GM12878 (cell line): ENCODE measurements around the gene GPBAR1. TPM values are rescaled to one million over a fixed set of nuclear protein-coding genes. Genes with fewer than 3 reads are reported as not detected.

Experiments used
- ATAC-seq: fragments of 200-7000 bp; cut with Tn5 transposase; 3 replicates; pipeline ENCODE4 v1.9.1; 2020; ENCODE audit warnings: mild to moderate bottlenecking, moderate library complexity
- BruUV-seq: library from RNA; stranded (reverse); fragments of 400-500 nt; replicated peaks from 2 replicates; lab custom pipeline; 2021; lab: Mats Ljungman, UMichigan
- CTCF ChIA-PET: fragments of 300-600 bp; sonication (Branson Sonifier 250); formaldehyde crosslinking; extraction: SDS; loops from one replicate; lab custom pipeline; 2021; ENCODE audit warnings: inconsistent platforms; lab: Yijun Ruan, JAX
- POLR2A ChIA-PET: fragments of 350-600 bp; formaldehyde crosslinking; extraction: SDS; loops from one replicate; lab custom pipeline; 2021; ENCODE audit warnings: inconsistent platforms; lab: Charles Lee
- RAD21 ChIA-PET: fragments of 300-600 bp; sonication (Branson Sonifier 250); formaldehyde crosslinking; loops from one replicate; lab custom pipeline; 2023; ENCODE audit warnings: antibody characterized with exemption; ENCODE audit not compliant: unreplicated experiment; lab: Charles Lee
- SMC1A ChIA-PET: fragments of 300-600 bp; sonication (Branson Sonifier 250); formaldehyde crosslinking; loops from one replicate; lab custom pipeline; 2023; ENCODE audit not compliant: unreplicated experiment, uncharacterized antibody; lab: Charles Lee
- DNase-seq: peaks from one replicate; pipeline ENCODE4 v3.0.0-alpha.2; 2011; ENCODE audit warnings: low read depth, low spot score
- FAIRE-seq: peaks from 3 replicates; lab custom pipeline; 2011; peaks lifted over from hg19 to GRCh38; lab: Jason Lieb, UNC
- H2AFZ ChIP-seq: 2 replicates; pipeline ENCODE4 v1.6.0; 2011; ENCODE audit warnings: low read depth, low read length, control low read depth; ENCODE audit not compliant: control insufficient read depth
- H3K27ac ChIP-seq: 2 replicates; pipeline ENCODE4 v1.5.1; 2011; ENCODE audit warnings: control low read depth; ENCODE audit not compliant: control insufficient read depth, insufficient read depth
- H3K27me3 ChIP-seq, 2 experiments: replicated peaks in 1 of 2; 2 replicates each; pipeline versions ENCODE4 v1.6.0 to v1.6.1; 2011; ENCODE audit warnings: low read length in 1 of 2; ENCODE audit not compliant: control insufficient read depth in 2 of 2, insufficient read depth in 2 of 2
- H3K36me3 ChIP-seq, 2 experiments: 2 replicates each; pipeline ENCODE4 v1.5.1; 2011; ENCODE audit warnings: low read length in 1 of 2; ENCODE audit not compliant: control insufficient read depth in 2 of 2, insufficient read depth in 2 of 2
- H3K4me1 ChIP-seq: 2 replicates; pipeline ENCODE4 v1.6.1; 2011; ENCODE audit warnings: mild to moderate bottlenecking, low read length, moderate library complexity, mixed read lengths; ENCODE audit not compliant: control insufficient read depth, insufficient read depth
- H3K4me2 ChIP-seq: 2 replicates; pipeline ENCODE4 v1.6.0; 2011; ENCODE audit warnings: control low read depth; ENCODE audit not compliant: control insufficient read depth, insufficient read depth
- H3K4me3 ChIP-seq: fragments of 200-600 bp; sonication (generic); 2 replicates; pipeline ENCODE4 v1.5.1; 2016
- H3K79me2 ChIP-seq: 2 replicates; pipeline ENCODE4 v1.6.0; 2011; ENCODE audit warnings: low read length; ENCODE audit not compliant: control insufficient read depth, insufficient read depth
- H3K9ac ChIP-seq: 2 replicates; pipeline ENCODE4 v1.8.0; 2011; ENCODE audit warnings: low read length, control low read depth, mixed read lengths; ENCODE audit not compliant: control insufficient read depth, insufficient read depth
- H3K9me3 ChIP-seq: replicated peaks from 3 replicates; pipeline ENCODE4 v1.5.1; 2011; ENCODE audit warnings: mild to moderate bottlenecking, low read length; ENCODE audit not compliant: control insufficient read depth, insufficient read depth
- H4K20me1 ChIP-seq: 2 replicates; pipeline ENCODE4 v1.6.0; 2011; ENCODE audit not compliant: control insufficient read depth, insufficient read depth
- CHD1 ChIP-seq: IDR thresholded peaks from 2 replicates; pipeline ENCODE4 v1.6.1; 2012; ENCODE audit warnings: low read depth, low read length, improper control_type of control experiment
- EZH2 ChIP-seq: IDR thresholded peaks from 2 replicates; pipeline ENCODE4 v1.6.1; 2012; ENCODE audit warnings: low read depth, mild to moderate bottlenecking, control low read depth, inconsistent platforms, low read length, borderline replicate concordance; ENCODE audit not compliant: control insufficient read depth
- HDAC6 ChIP-seq: fragments of 200-600 bp; sonication (generic); IDR thresholded peaks from one replicate; pipeline ENCODE4 v1.8.0; 2017; ENCODE audit warnings: antibody characterized with exemption; ENCODE audit not compliant: unreplicated experiment
- IKZF1 ChIP-seq: fragments of 450-650 bp; conservative IDR thresholded peaks from 2 replicates; pipeline ENCODE4 v1.6.1; 2017; ENCODE audit warnings: antibody characterized with exemption, mild to moderate bottlenecking
- IKZF2 ChIP-seq, 2 experiments: fragments of 450-650 bp; IDR thresholded peaks; 2 replicates each; pipeline ENCODE4 v1.6.1; 2017; ENCODE audit warnings: mild to moderate bottlenecking in 2 of 2, moderate library complexity in 2 of 2
- IRF3 ChIP-seq: fragments of 450-650 bp; IDR thresholded peaks from 2 replicates; pipeline ENCODE4 v1.6.1; 2014; ENCODE audit warnings: mild to moderate bottlenecking
- JUND ChIP-seq: IDR thresholded peaks from 2 replicates; pipeline ENCODE4 v1.6.1; 2012; ENCODE audit warnings: low read depth, mild to moderate bottlenecking, low read length, improper control_type of control experiment, moderate library complexity
- MEF2A ChIP-seq: IDR thresholded peaks from 2 replicates; pipeline ENCODE4 v1.6.1; 2011; ENCODE audit warnings: low read depth, mild to moderate bottlenecking, low read length, moderate library complexity; ENCODE audit not compliant: insufficient read depth
- NFXL1 ChIP-seq: fragments of 450-650 bp; IDR thresholded peaks from 2 replicates; pipeline ENCODE4 v1.6.1; 2017; ENCODE audit warnings: antibody characterized with exemption, mild to moderate bottlenecking, borderline replicate concordance
- NRF1 ChIP-seq: conservative IDR thresholded peaks from 2 replicates; pipeline ENCODE4 v1.6.1; 2011; ENCODE audit warnings: mild to moderate bottlenecking, low read depth, low read length, improper control_type of control experiment
- PAX5 ChIP-seq: IDR thresholded peaks from 2 replicates; pipeline ENCODE4 v1.6.1; 2011; ENCODE audit warnings: low read depth, low read length, borderline replicate concordance
- SPI1 ChIP-seq: IDR thresholded peaks from 2 replicates; pipeline ENCODE4 v1.6.1; 2011; ENCODE audit warnings: low read depth, mild to moderate bottlenecking, low read length, moderate library complexity, borderline replicate concordance; ENCODE audit not compliant: insufficient read depth
- SREBF1 ChIP-seq: IDR thresholded peaks from 2 replicates; pipeline ENCODE4 v1.6.1; 2012; ENCODE audit warnings: mild to moderate bottlenecking, low read length
- WRNIP1 ChIP-seq: IDR thresholded peaks from 2 replicates; pipeline ENCODE4 v1.6.1; 2011; ENCODE audit warnings: low read depth, low read length, improper control_type of control experiment, borderline replicate concordance
- ZNF687 ChIP-seq: fragments of 450-650 bp; IDR thresholded peaks from 2 replicates; pipeline ENCODE4 v1.6.1; 2017; ENCODE audit warnings: mild to moderate bottlenecking, moderate library complexity
- ZZZ3 ChIP-seq: IDR thresholded peaks from 2 replicates; pipeline ENCODE4 v1.6.1; 2011; ENCODE audit warnings: low read depth; ENCODE audit not compliant: control insufficient read depth, insufficient read length
- WGBS: methylation state at CpG from one replicate; pipeline ENCODE4 v1.1.6; 2016; ENCODE audit warnings: low lambda C conversion rate; ENCODE audit not compliant: insufficient replicate concordance, insufficient coverage; ENCODE audit errors: missing lambda C conversion rate; 5-methylcytosine and 5-hydroxymethylcytosine counted together
- in situ Hi-C: fragments of 300-500 bp; cut with MboI; formaldehyde crosslinking; loops from 9 replicates; pipeline ENCODE4 v1.14.3; 2018; ENCODE audit warnings: mixed read lengths
- intact Hi-C: fragments of 100-400 bp; cut with micrococcal nuclease; formaldehyde crosslinking; loops from one replicate; pipeline ENCODE4 v1.14.2; 2022; ENCODE audit not compliant: unreplicated experiment
- polyA plus RNA-seq, 11 experiments: library from polyadenylated mRNA; depleted of rRNA in 4 of 11; unstranded in 6 of 11; stranded (reverse) in 5 of 11; fragments of >200 nt; fragmentation: Nextera tagmentation in 4 of 11; fragmentation: Illumina TruSeq in 1 of 11; extraction: Ambion mirVana in 4 of 11; extraction: Trizol in 1 of 11; gene quantifications; 1 replicate in 1 of 11; 2 replicates in 10 of 11; pipeline versions ENCODE4 v1.2.1 to v1.2.3, GENCODE V29; 2011 to 2016; ENCODE audit warnings: inconsistent platforms in 2 of 11, missing spikeins in 2 of 11, low read depth in 1 of 11
- total RNA-seq, 4 experiments: library from RNA; depleted of rRNA in 3 of 4; stranded (reverse); fragments of >200 nt in 3 of 4; fragmentation: Illumina TruSeq in 1 of 4; extraction: Trizol in 1 of 4; gene quantifications; 2 replicates each; pipeline versions ENCODE4 v1.2.1 to v1.2.3, GENCODE V29; 2013 to 2021

The GPBAR1 gene
- total and polyA plus RNA-seq, 10 of the 15 experiments (the other 5 are each of a cell fraction or from before 2014, with no cell fraction given), result 0.03 to 0.36 (median 0.11) TPM; not detected in 3

GRCh38 chr2:218306184-218306920, 45.5 kb downstream of the GPBAR1 start:
- Histone ChIP-seq H3K36me3 (no peaks in the 10 kb centered on the region), H3K79me2 (no peaks in the 10 kb centered on the region), H4K20me1 (no peaks in the 10 kb centered on the region), H3K27me3 (no peaks in the 10 kb centered on the region), H3K27ac (no peak overlapping the region), H3K4me3 (no peak overlapping the region), H3K4me2 (no peak overlapping the region), H3K9me3 (no peaks in the 10 kb centered on the region), H3K4me1 (no peaks in the 10 kb centered on the region), H3K9ac (no peak overlapping the region), H2AFZ (no peak overlapping the region)
- POLR2A ChIA-PET, result interaction anchor here (0.5 to 0.6 kb wide), 2 partner anchors 10 to 13 kb away, joined by 3 to 6 read pairs; no protein-coding TSS in a partner anchor
- intact Hi-C loops, result no loop called here
- WGBS, result 24% methylated on average over 9 of the region's 9 CpGs
- SMC1A ChIA-PET, result interaction anchor here (0.9 to 5.4 kb wide), 7 partner anchors 8 to 51 kb away, joined by 3 to 70 read pairs (median 7); partner anchors contain the start of genes CATIP and TMBIM1
- FAIRE-seq (no peak), ATAC-seq (no peak), DNase-seq (no peak)
- RAD21 ChIA-PET, result interaction anchor here (1.4 to 2.0 kb wide), 2 partner anchors 33 to 88 kb away, joined by 5 read pairs; no protein-coding TSS in a partner anchor
- no TSS peak for BruUV-seq
- TF ChIP-seq ZZZ3 (no peak), SPI1 (no peak), PAX5 (no peak), ZNF687 (no peak), NFXL1 (no peak), EZH2 (no peak), IKZF1 (no peak), CHD1 (no peak), HDAC6 (no peak), SREBF1 (no peak), JUND (no peak), NRF1 (no peak), WRNIP1 (no peak), IKZF2 (IDR thresholded peaks at IDR 0.05) (no peak), IRF3 (no peak), MEF2A (no peak)
- CTCF ChIA-PET, result interaction anchor here (1.4 to 8.5 kb wide), 6 partner anchors 13 to 89 kb away, joined by 3 to 138 read pairs (median 6); partner anchors contain the start of genes CATIP and TMBIM1
- in situ Hi-C loops, result no loop called here
